ENCODE data around the gene BRD3OS.
"Not testable (repeated sequence)": the region's sequence is repeated elsewhere in the genome, so short reads cannot be mapped to it uniquely, and the experiment has no call there.

BRD3OS gene

GRCh38 chr9:134063571-134064450 is 38.5 kb downstream of the BRD3OS start:
- no peak for DNase-seq (ENCODE audit: low read depth)

- no peak for DNase-seq (ENCODE audit: low read depth)
Observed at GRCh38 chr9:134064711-134065110, 39.4 kb downstream of the BRD3OS start.

DNA sequence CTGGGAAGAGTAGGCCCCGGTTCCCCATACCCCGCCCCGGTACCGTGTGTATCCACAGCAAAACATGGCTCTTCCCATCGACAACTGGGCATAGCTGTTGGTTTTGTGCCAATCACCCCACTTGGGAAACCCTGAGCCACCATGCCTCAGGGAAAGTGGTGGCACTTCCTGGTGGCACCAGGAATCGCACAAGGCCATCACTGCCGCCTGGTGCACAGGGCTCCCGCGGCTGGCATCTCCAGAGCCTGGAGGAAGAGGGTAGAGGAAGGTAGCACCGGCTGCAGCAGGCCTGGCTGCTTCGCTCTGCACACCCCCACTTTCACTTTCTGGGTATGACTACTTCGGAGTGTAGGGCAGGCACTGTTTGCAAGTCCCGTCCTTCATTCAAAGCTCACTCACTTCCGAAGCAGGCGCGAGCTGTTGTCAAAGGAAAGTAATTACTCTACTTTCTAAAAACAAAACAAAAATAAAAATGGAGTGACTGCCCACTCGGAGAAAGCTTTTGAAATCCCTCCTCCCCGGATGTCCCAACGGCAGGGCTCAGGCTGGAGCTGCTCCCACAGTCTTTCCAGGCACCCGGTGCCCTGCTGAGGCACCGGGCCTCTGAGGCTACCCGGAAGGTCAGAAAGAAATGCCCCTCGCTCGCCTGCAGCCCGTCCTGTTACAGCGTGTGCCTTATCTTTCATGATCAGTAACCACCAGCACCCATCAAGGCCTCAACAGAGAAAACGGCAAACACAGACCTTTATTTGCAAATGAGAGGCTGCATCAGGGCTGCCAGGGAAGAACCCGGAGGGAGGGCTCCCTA is 40.5 kb downstream of the BRD3OS start:
- peak; percentile 21 for DNase-seq (ENCODE audit: low read depth)

- DNase-seq (ENCODE audit: low read depth) = no peak
Observed at GRCh38 chr9:134066526-134066912, 41.2 kb downstream of the BRD3OS start.

DNA sequence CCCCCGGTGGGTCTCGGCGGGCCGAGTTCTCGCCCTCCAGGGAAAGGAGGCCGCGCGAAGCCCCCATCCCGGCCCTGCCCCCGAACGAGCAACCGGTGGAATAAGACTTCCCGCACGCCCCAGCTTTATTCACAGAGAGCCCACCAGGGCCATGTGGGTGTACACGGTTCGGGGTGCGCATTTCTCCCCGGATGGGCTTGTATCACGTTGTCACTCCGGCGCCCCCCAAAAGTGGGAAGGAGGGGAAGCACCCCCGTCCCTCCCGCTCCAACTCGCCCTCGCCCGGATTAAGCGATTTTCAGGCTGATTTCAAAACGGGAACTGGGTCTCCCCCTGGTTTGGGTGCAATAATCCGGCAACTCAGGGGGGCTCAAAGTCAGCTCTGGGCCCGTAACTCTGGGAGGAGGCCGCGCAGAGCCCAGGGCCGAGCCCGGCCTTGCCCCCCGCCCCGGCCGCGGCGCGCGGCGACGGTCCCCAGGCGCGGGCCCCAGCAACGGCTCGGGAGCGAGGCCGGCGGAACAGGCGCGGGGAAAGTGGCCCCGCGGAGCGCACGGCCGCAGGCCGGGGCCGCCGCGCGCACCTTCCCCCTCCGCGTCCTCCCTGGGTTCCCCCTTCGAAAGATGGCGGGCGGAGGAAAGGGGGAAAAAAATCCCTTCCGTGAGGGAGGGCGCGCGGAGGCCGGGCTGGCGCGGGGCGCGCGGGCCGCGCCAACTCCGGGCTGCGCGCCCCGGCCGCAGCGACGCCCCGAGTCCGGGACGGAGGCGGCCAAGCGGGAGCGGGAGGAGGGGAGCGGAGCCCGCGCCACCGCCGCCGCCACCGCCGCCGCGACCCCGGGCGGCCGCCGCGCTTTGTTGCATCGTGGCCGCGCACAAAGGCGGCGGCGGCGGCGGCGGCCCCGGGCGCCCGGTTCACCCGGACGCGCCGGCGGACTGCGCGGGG is 41.9 kb downstream of the BRD3OS start:
- DNase-seq (ENCODE audit: low read depth) = peak; percentile 36

GRCh38 chr9:134067904-134068743 is 42.8 kb downstream of the BRD3OS start, which contains the start of gene BRD3:
Gene BRD3, minus strand, starts transcription at chr9:134068026. Its CDS starts 14,549 bp downstream, at chr9:134053477.
- peak; percentile 79 for DNase-seq (ENCODE audit: low read depth)

- no peak for DNase-seq (ENCODE audit: low read depth)
Observed at GRCh38 chr9:134068744-134069479, 43.6 kb downstream of the BRD3OS start.

- DNase-seq (ENCODE audit: low read depth) = no peak
Observed at GRCh38 chr9:134069480-134070399, 44.5 kb downstream of the BRD3OS start.

DNA sequence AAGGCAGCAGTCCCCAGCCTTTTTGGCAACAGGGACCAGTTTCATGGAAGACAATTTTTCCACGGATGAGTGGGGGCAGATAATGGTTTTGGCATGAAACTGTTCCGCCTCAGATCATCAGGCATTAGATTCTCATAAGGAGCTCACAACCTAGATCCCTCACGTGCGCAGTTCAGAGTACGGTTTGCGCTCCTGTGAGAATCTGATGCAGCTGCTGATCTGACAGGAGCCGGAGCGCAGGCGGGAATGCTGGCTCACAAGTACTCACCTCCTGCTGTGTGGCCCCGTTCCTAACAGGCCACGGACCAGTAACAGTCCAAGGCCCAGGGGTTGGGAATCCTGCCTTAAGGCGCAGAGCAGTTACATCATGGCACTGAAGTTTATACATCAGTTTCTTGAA is 45.9 kb downstream of the BRD3OS start:
- DNase-seq (ENCODE audit: low read depth) = no peak

- DNase-seq (ENCODE audit: low read depth) = not testable (repeated sequence)
Observed at GRCh38 chr9:134072683-134073082, 47.4 kb downstream of the BRD3OS start.

DNA sequence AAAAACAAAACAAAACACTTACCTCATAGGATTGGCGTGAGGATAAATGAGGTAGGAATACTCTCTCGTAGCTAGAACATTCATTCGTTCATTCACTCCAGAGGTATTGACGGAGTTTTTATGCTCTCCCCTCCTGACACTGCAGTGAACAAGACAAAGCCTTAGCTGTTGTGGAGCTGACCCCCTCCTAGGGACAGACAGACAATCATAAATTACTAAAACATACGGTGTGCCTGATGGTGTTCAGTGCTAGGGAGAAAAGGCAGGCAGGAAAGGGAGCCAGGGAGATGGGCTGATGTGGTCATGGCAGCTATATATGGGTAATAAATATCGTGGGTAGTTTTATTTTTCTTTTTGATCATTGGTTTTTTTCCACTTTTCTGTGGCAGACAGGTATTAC is 48.2 kb downstream of the BRD3OS start:
- DNase-seq (ENCODE audit: low read depth) = no peak

DNA sequence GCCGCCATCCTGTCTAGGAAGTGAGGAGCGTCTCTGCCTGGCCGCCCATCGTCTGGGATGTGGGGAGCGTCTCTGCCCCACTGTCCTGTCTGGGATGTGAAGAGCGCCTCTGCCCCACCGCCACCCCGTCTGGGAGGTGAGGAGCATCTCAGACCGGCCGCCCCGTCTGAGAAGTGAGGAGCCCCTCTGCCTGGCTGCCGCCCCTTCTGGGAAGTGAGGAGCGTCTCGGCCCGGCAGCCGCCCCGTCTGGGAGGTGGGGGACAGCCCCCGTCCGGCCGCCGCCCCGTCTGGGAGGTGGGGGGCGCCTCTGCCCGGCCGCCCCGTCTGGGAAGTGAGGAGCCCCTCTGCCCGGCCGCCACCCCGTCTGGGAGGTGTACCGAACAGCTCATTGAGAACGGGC is 50.4 kb downstream of the BRD3OS start:
- DNase-seq (ENCODE audit: low read depth) = not testable (repeated sequence)

GRCh38 chr9:134076644-134077043 is 51.4 kb downstream of the BRD3OS start:
- DNase-seq (ENCODE audit: low read depth) = no peak
